ENCODE data around the gene CGN.

Gene CGN

GRCh38 chr1:151574575-151575529, 63.7 kb downstream of the CGN start:
- TF ChIP-seq CTCF (conservative IDR thresholded peaks at IDR 0.05; ENCODE audit: low read depth, low read length), result no peak
- DNase-seq (ENCODE audit: low read depth), result peak; percentile 61
- no peak overlapping the region for H3K4me3 ChIP-seq (ENCODE audit: low read depth, low read length)

- TF ChIP-seq CTCF (conservative IDR thresholded peaks at IDR 0.05; ENCODE audit: low read depth, low read length), result no peak
- H3K4me3 ChIP-seq (ENCODE audit: low read depth, low read length), result no peak overlapping the region
- no peak for DNase-seq (ENCODE audit: low read depth)
Measured at GRCh38 chr1:151577173-151577572, 66.0 kb downstream of the CGN start.

GRCh38 chr1:151578941-151579340, 67.8 kb downstream of the CGN start:
- TF ChIP-seq CTCF (conservative IDR thresholded peaks at IDR 0.05; ENCODE audit: low read depth, low read length), result no peak
- H3K4me3 ChIP-seq (ENCODE audit: low read depth, low read length), result no peak overlapping the region
- DNase-seq (ENCODE audit: low read depth), result no peak

GRCh38 chr1:151579436-151580225, 68.4 kb downstream of the CGN start:
- peak; percentile 63 for DNase-seq (ENCODE audit: low read depth)
- no peak for TF ChIP-seq CTCF (conservative IDR thresholded peaks at IDR 0.05; ENCODE audit: low read depth, low read length)
- H3K4me3 ChIP-seq (ENCODE audit: low read depth, low read length), result no peak overlapping the region

- no peak overlapping the region for H3K4me3 ChIP-seq (ENCODE audit: low read depth, low read length)
- no peak for TF ChIP-seq CTCF (conservative IDR thresholded peaks at IDR 0.05; ENCODE audit: low read depth, low read length)
- no peak for DNase-seq (ENCODE audit: low read depth)
Measured at GRCh38 chr1:151581451-151581850, 70.3 kb downstream of the CGN start.

- no peak for TF ChIP-seq CTCF (conservative IDR thresholded peaks at IDR 0.05; ENCODE audit: low read depth, low read length)
- no peak for DNase-seq (ENCODE audit: low read depth)
- no peak overlapping the region for H3K4me3 ChIP-seq (ENCODE audit: low read depth, low read length)
Measured at GRCh38 chr1:151581921-151582320, 70.7 kb downstream of the CGN start.

All from choroid plexus epithelial cell (primary cell).